ENCODE measurements around the gene PCDHA6.
"Not testable (repeated sequence)": the region's sequence is repeated elsewhere in the genome, so short reads cannot be mapped to it uniquely, and the experiment has no call there.

The PCDHA6 gene

GRCh38 chr5:140822969-140823368 lies 4.8 kb upstream of the PCDHA6 start:
- DNase-seq, result not testable (repeated sequence)

- DNase-seq, result no peak
Observed at GRCh38 chr5:140823475-140823874, 4.3 kb upstream of the PCDHA6 start.

- no peak for DNase-seq
Observed at GRCh38 chr5:140828362-140828737, 590 bp downstream of the PCDHA6 start.

- not testable (repeated sequence) for DNase-seq
Observed at GRCh38 chr5:140829511-140830501, 2.0 kb downstream of the PCDHA6 start.

GRCh38 chr5:140833993-140834392 lies 6.2 kb downstream of the PCDHA6 start, which contains the start of gene PCDHA7:
Gene PCDHA7, plus strand, starts transcription at chr5:140834269. Its CDS starts 115 bp downstream, at chr5:140834384.
- no peak for DNase-seq

GRCh38 chr5:140834439-140835008 lies 6.8 kb downstream of the PCDHA6 start:
- not testable (repeated sequence) for DNase-seq

GRCh38 chr5:140835622-140836510 lies 8.1 kb downstream of the PCDHA6 start:
- DNase-seq, result no peak

GRCh38 chr5:140840978-140841962 lies 13.5 kb downstream of the PCDHA6 start, which contains the start of gene PCDHA8:
Gene PCDHA8, plus strand, starts transcription at chr5:140841187. Its CDS starts 135 bp downstream, at chr5:140841322.
- DNase-seq, result peak; percentile 86 to 87

- no peak for DNase-seq
Observed at GRCh38 chr5:140842798-140843733, 15.3 kb downstream of the PCDHA6 start.

GRCh38 chr5:140848139-140849102 lies 20.7 kb downstream of the PCDHA6 start, which contains the start of gene PCDHA9:
Gene PCDHA9, plus strand, starts transcription at chr5:140848382. Its CDS starts 114 bp downstream, at chr5:140848496.
- DNase-seq, result not testable (repeated sequence)

- not testable (repeated sequence) for DNase-seq
Observed at GRCh38 chr5:140849831-140850634, 22.3 kb downstream of the PCDHA6 start.

- DNase-seq, result peak; percentile 21 to 53
Observed at GRCh38 chr5:140855772-140856674, 28.3 kb downstream of the PCDHA6 start, which contains the start of gene PCDHA10. Gene PCDHA10, plus strand, starts transcription at chr5:140855897. Its CDS starts 152 bp downstream, at chr5:140856049.

GRCh38 chr5:140857177-140857986 lies 29.6 kb downstream of the PCDHA6 start:
- no peak for DNase-seq

GRCh38 chr5:140857987-140858240 lies 30.2 kb downstream of the PCDHA6 start:
- DNase-seq, result no peak

GRCh38 chr5:140862441-140863295 lies 34.9 kb downstream of the PCDHA6 start:
- DNase-seq, result no peak
